Measurements from ENCODE around the gene CDC14A. TPM values are rescaled to one million over a fixed set of nuclear protein-coding genes. Genes with fewer than 3 reads are reported as not detected.

Gene CDC14A
- polyA plus RNA-seq, 1 of the 3 experiments (the other 2 are of a cell fraction): 2.2 TPM

DNA sequence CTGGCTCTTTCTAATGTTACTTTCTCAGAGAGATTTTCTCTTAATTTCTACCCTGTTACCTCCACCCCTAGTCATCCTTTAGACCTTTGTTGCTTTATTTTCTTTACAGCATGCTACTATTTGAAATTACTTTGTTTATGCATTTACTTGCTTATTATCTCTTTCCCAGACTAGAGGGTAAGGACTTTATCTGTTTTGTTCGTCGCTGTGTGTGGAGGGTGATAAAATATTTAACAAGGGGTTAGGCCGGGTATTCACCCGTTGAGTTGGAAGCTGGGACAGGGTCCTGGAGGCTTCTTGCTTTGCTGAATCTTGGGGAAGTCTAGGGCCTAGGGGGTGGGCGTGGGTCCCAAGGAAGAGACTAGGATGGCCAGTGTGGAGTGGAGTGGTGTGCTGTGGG lies 43.6 kb downstream of the CDC14A start:
- Histone ChIP-seq H3K79me2 (ENCODE audit: insufficient read depth) (no peaks in the 10 kb centered on the region), H3F3A (replicated peaks; ENCODE audit: insufficient read depth) (no peaks in the 10 kb centered on the region), H3K4me1 (ENCODE audit: control insufficient read depth in 1 of 2, insufficient read depth in 2 of 2, low read depth in 1 of 2, low read length in 1 of 2) (peaks cover 2 to 4% of the 10 kb centered on the region in 2 experiments; a peak in 3 of 4 replicates), H3K36me3 (replicated peaks in 1 of 2; ENCODE audit: control insufficient read depth in 1 of 2, insufficient read depth in 2 of 2, low read length in 1 of 2) (peaks cover 1 to 7% of the 10 kb centered on the region in 2 experiments), H3K9me3 (no peaks in the 10 kb centered on the region), H3K9me2 (no peaks in the 10 kb centered on the region), H3K27ac (ENCODE audit: low read depth in 2 of 2, low read length in 1 of 2) (no peak overlapping the region), H3K4me3 (ENCODE audit: low read depth in 2 of 2, low read length in 1 of 2) (no peak overlapping the region), H3K9ac (no peak overlapping the region), H3K4me2 (no peak overlapping the region), H4K20me1 (ENCODE audit: insufficient read depth) (no peaks in the 10 kb centered on the region), H2AFZ (ENCODE audit: low read depth) (no peak overlapping the region), H3K27me3 (ENCODE audit: insufficient read depth) (no peaks in the 10 kb centered on the region)
- no peak for DNase-seq
- 76% methylated on average over 5 of the region's 5 CpGs for WGBS (ENCODE audit: low lambda C conversion rate)
- POLR2A ChIA-PET: interaction anchor here (0.6 kb wide), 1 partner anchor 33 kb away, joined by 3 read pairs; no protein-coding TSS in a partner anchor
- TF ChIP-seq RXRA (IDR thresholded peaks at IDR 0.05; ENCODE audit: borderline replicate concordance, low read depth) (no peak), NFIC (IDR thresholded peaks at IDR 0.05; ENCODE audit: borderline replicate concordance) (no peak)
- TF ChIP-seq, protein P1, sequence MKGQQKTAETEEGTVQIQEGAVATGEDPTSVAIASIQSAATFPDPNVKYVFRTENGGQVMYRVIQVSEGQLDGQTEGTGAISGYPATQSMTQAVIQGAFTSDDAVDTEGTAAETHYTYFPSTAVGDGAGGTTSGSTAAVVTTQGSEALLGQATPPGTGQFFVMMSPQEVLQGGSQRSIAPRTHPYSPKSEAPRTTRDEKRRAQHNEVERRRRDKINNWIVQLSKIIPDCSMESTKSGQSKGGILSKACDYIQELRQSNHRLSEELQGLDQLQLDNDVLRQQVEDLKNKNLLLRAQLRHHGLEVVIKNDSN (IDR thresholded peaks at IDR 0.05; ENCODE audit: borderline replicate concordance, low read depth): no peak
- CTCF ChIA-PET: interaction anchor here (1.6 kb wide), 1 partner anchor 17 kb away, joined by 3 read pairs; no protein-coding TSS in a partner anchor

- Histone ChIP-seq H3K9me2 (no peaks in the 10 kb centered on the region), H3K4me1 (ENCODE audit: control insufficient read depth in 1 of 2, insufficient read depth in 2 of 2, low read depth in 1 of 2, low read length in 1 of 2) (peaks cover 2 to 4% of the 10 kb centered on the region in 2 experiments; a peak in 3 of 4 replicates), H3K9me3 (no peaks in the 10 kb centered on the region), H3F3A (replicated peaks; ENCODE audit: insufficient read depth) (no peaks in the 10 kb centered on the region), H3K27ac (ENCODE audit: low read depth in 2 of 2, low read length in 1 of 2) (no peak overlapping the region), H2AFZ (ENCODE audit: low read depth) (no peak overlapping the region), H3K79me2 (ENCODE audit: insufficient read depth) (no peaks in the 10 kb centered on the region), H3K27me3 (ENCODE audit: insufficient read depth) (no peaks in the 10 kb centered on the region), H4K20me1 (ENCODE audit: insufficient read depth) (no peaks in the 10 kb centered on the region), H3K36me3 (replicated peaks in 1 of 2; ENCODE audit: control insufficient read depth in 1 of 2, insufficient read depth in 2 of 2, low read length in 1 of 2) (peaks cover 0 to 2% of the 10 kb centered on the region in 2 experiments), H3K4me2 (no peak overlapping the region), H3K9ac (no peak overlapping the region), H3K4me3 (ENCODE audit: low read depth in 2 of 2, low read length in 1 of 2) (no peak overlapping the region)
- TF ChIP-seq MXI1 (IDR thresholded peaks at IDR 0.05; ENCODE audit: low read depth, low read length) (no peak), YY1 (IDR thresholded peaks at IDR 0.05; ENCODE audit: low read depth) (no peak), TEAD4 (IDR thresholded peaks at IDR 0.05; ENCODE audit: borderline replicate concordance, insufficient read depth) (no peak), JUND (IDR thresholded peaks at IDR 0.05) (no peak), ZBTB33 (IDR thresholded peaks at IDR 0.05; ENCODE audit: borderline replicate concordance, low read depth) (no peak), ELF1 (IDR thresholded peaks at IDR 0.05) (no peak), EP300 (IDR thresholded peaks at IDR 0.05; ENCODE audit: borderline replicate concordance in 1 of 2, low read depth in 1 of 2, low read length in 1 of 2) (no peak), PBX3 (IDR thresholded peaks at IDR 0.05) (no peak), FOXM1 (IDR thresholded peaks at IDR 0.05; ENCODE audit: low read depth) (no peak)
- TF ChIP-seq, protein P2, sequence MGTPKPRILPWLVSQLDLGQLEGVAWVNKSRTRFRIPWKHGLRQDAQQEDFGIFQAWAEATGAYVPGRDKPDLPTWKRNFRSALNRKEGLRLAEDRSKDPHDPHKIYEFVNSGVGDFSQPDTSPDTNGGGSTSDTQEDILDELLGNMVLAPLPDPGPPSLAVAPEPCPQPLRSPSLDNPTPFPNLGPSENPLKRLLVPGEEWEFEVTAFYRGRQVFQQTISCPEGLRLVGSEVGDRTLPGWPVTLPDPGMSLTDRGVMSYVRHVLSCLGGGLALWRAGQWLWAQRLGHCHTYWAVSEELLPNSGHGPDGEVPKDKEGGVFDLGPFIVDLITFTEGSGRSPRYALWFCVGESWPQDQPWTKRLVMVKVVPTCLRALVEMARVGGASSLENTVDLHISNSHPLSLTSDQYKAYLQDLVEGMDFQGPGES (IDR thresholded peaks at IDR 0.05; ENCODE audit: low read depth, low read length): no peak
- ChIA-PET CTCF (interaction anchor here (0.9 kb wide), 1 partner anchor 366 kb away, joined by 3 read pairs; no protein-coding TSS in a partner anchor), POLR2A (interaction anchor here (0.6 kb wide), 1 partner anchor 34 kb away, joined by 3 read pairs; no protein-coding TSS in a partner anchor)
- WGBS (ENCODE audit: low lambda C conversion rate): 85% methylated on average over 3 of the region's 3 CpGs
- no peak for DNase-seq
Observed at GRCh38 chr1:100396651-100397050, 44.3 kb downstream of the CDC14A start.

Data from SK-N-SH (cell line).